ENCODE results near the gene DYSF. TPM values are rescaled to one million over a fixed set of nuclear protein-coding genes. Genes with fewer than 3 reads are reported as not detected.

The DYSF gene
- total RNA-seq, 4 donors from 2014 or later = 10.3 to 14.9 (median 14.4) TPM

GRCh38 chr2:71678874-71679273 lies 225.5 kb downstream of the DYSF start:
- no peaks in the 10 kb centered on the region for H3K36me3 ChIP-seq
- peaks cover 28 to 34% of the 10 kb centered on the region in 2 donors for H3K4me1 ChIP-seq
- H3K27me3 ChIP-seq = no peaks in the 10 kb centered on the region
- TF ChIP-seq POLR2A (IDR thresholded peaks at IDR 0.05) (no peak), CTCF (IDR thresholded peaks at IDR 0.05) (no peak)
- peak overlapping the region in 1 of 3 donors; percentile 59 for H3K27ac ChIP-seq
- no peaks in the 10 kb centered on the region for H3K9me3 ChIP-seq
- intact Hi-C loops (cut with DNase I) = no loop called here
- WGBS, 2 donors = 58 to 70% methylated on average over 6 of the region's 6 CpGs
- H3K4me3 ChIP-seq (replicated peaks in 1 of 3) = no peak overlapping the region
- DNase-seq = no peak

GRCh38 chr2:71679491-71679890 lies 226.1 kb downstream of the DYSF start:
- intact Hi-C loops (cut with DNase I) = no loop called here
- H3K27me3 ChIP-seq = no peaks in the 10 kb centered on the region
- H3K4me1 ChIP-seq = peaks cover 28 to 32% of the 10 kb centered on the region in 2 donors
- no peaks in the 10 kb centered on the region for H3K9me3 ChIP-seq
- peak overlapping the region; percentile 22 to 59 (median 59) for H3K27ac ChIP-seq
- 9 to 13% methylated on average over 4 of the region's 4 CpGs for WGBS, 2 donors
- H3K36me3 ChIP-seq = no peaks in the 10 kb centered on the region
- TF ChIP-seq CTCF (IDR thresholded peaks at IDR 0.05) = no peak
- no peak for TF ChIP-seq POLR2A (IDR thresholded peaks at IDR 0.05)
- DNase-seq = peak; percentile 80 to 83
- H3K4me3 ChIP-seq (replicated peaks in 1 of 3) = no peak overlapping the region

GRCh38 chr2:71680925-71681324 lies 227.6 kb downstream of the DYSF start:
- Histone ChIP-seq H3K9me3 (no peaks in the 10 kb centered on the region), H3K4me1 (peaks cover 23 to 31% of the 10 kb centered on the region in 2 donors), H3K4me3 (replicated peaks in 1 of 3) (no peak overlapping the region), H3K36me3 (no peaks in the 10 kb centered on the region), H3K27me3 (no peaks in the 10 kb centered on the region), H3K27ac (no peak overlapping the region)
- intact Hi-C loops (cut with DNase I) = no loop called here
- 76 to 77% methylated on average over 5 to 6 of the region's 6 CpGs for WGBS, 2 donors
- no peak for DNase-seq
- no peak for TF ChIP-seq CTCF (IDR thresholded peaks at IDR 0.05)
- TF ChIP-seq POLR2A (IDR thresholded peaks at IDR 0.05) = no peak

- TF ChIP-seq CTCF (IDR thresholded peaks at IDR 0.05) = no peak
- no peak for DNase-seq
- Histone ChIP-seq H3K36me3 (no peaks in the 10 kb centered on the region), H3K4me1 (peaks cover 26 to 38% of the 10 kb centered on the region in 2 donors), H3K27ac (no peak overlapping the region), H3K27me3 (no peaks in the 10 kb centered on the region), H3K4me3 (replicated peaks in 1 of 3) (no peak overlapping the region), H3K9me3 (no peaks in the 10 kb centered on the region)
- intact Hi-C loops (cut with DNase I) = no loop called here
- 96 to 97% methylated on average over 5 of the region's 5 CpGs for WGBS, 2 donors
Measured at GRCh38 chr2:71681626-71682025, 228.3 kb downstream of the DYSF start.

GRCh38 chr2:71682341-71682740 lies 229.0 kb downstream of the DYSF start:
- no peaks in the 10 kb centered on the region for H3K36me3 ChIP-seq
- TF ChIP-seq POLR2A (IDR thresholded peaks at IDR 0.05) (no peak), CTCF (IDR thresholded peaks at IDR 0.05) (no peak)
- 94 to 96% methylated on average over 11 of the region's 11 CpGs for WGBS, 2 donors
- H3K9me3 ChIP-seq = no peaks in the 10 kb centered on the region
- DNase-seq = no peak
- H3K27ac ChIP-seq = no peak overlapping the region
- intact Hi-C loops (cut with DNase I) = no loop called here
- peaks cover 26 to 40% of the 10 kb centered on the region in 2 donors for H3K4me1 ChIP-seq
- H3K4me3 ChIP-seq (replicated peaks in 1 of 3) = no peak overlapping the region
- no peaks in the 10 kb centered on the region for H3K27me3 ChIP-seq
